ENCODE data around the gene WNT1.

The WNT1 gene

DNA sequence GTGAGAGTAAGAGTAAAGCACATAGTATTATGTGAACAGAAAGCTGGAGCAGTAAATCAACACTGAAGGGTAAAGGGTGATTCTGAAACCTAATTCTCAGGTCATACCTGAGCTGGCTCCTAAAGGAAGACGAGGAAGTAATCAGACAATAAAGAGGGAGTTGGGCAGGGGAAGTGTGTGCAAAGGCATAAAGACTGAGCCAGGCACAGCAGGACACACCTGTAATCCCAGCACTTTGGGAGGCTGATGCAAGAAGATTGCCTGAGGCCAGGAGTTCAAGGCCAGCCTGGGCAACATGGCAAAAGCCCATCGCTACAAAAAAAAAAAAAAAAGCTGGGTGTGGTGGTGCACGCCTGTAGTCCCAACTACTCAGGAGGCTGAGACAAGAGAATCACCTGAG lies 30.4 kb upstream of the WNT1 start:
- Mint-ChIP-seq H3K27ac (ENCODE audit: low read depth) (no peak overlapping the region), H3K4me1 (peaks cover 38% of the 10 kb centered on the region), H3K27me3 (no peaks in the 10 kb centered on the region), H3K4me3 (no peak overlapping the region), H3K9me3 (no peaks in the 10 kb centered on the region), H3K36me3 (ENCODE audit: insufficient read depth) (peaks cover 10% of the 10 kb centered on the region)
- no peak for DNase-seq (ENCODE audit: low spot score in 2 of 2)
- ATAC-seq (replicated peaks; ENCODE audit: extremely low read depth, poor library complexity, severe bottlenecking), result no peak

DNA sequence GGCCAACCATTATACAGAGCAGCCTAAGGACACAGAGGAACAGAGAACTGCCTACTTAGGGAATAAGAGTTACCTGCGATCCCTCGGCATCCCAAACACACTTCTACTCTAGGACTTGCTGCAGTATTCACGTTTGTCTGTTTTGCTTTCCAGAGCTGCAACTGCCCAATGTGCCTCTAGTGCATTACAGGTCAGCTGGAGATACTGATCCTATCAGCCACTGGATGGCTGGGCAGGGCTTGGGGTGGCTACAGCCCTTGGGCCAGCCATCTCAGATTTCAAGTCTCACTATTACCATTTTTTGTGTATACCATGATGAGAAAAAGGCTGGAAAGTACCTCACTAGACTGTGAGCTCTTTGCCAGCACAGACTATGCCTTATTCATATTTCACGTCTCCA lies 25.4 kb upstream of the WNT1 start:
- DNase-seq (ENCODE audit: low spot score in 2 of 2) (no peak), ATAC-seq (replicated peaks; ENCODE audit: extremely low read depth, poor library complexity, severe bottlenecking) (no peak)
- H3K36me3 Mint-ChIP-seq (ENCODE audit: insufficient read depth), result peaks cover 20% of the 10 kb centered on the region
- H3K4me3 Mint-ChIP-seq, result no peak overlapping the region
- H3K9me3 Mint-ChIP-seq, result no peaks in the 10 kb centered on the region
- no peaks in the 10 kb centered on the region for H3K27me3 Mint-ChIP-seq
- no peak overlapping the region for H3K27ac Mint-ChIP-seq (ENCODE audit: low read depth)
- H3K4me1 Mint-ChIP-seq, result peaks cover 67% of the 10 kb centered on the region

DNA sequence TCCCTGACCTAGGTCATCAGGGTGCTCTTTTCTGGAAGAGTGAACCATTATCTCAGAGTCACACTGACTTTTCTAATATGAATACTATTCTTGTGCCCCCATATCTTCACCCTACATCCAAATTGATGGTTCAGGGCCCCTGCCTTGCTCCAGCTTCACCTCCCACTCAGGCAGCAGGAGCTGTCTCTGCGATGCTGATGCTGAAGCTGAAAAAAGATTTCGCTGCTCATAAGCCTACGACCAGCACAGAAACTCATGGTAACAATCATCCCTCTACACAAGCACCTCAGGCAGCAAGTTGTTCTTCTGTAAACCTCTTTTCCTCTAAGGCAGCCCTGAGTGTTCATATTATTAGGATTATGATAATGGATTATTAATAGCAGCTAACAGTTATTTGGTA lies 24.1 kb upstream of the WNT1 start:
- ATAC-seq (replicated peaks; ENCODE audit: extremely low read depth, poor library complexity, severe bottlenecking) (no peak), DNase-seq (ENCODE audit: low spot score in 2 of 2) (no peak)
- Mint-ChIP-seq H3K27ac (ENCODE audit: low read depth) (no peak overlapping the region), H3K27me3 (peaks cover 6% of the 10 kb centered on the region), H3K9me3 (no peaks in the 10 kb centered on the region), H3K4me1 (peaks cover 65% of the 10 kb centered on the region), H3K36me3 (ENCODE audit: insufficient read depth) (peaks cover 19% of the 10 kb centered on the region), H3K4me3 (no peak overlapping the region)

DNA sequence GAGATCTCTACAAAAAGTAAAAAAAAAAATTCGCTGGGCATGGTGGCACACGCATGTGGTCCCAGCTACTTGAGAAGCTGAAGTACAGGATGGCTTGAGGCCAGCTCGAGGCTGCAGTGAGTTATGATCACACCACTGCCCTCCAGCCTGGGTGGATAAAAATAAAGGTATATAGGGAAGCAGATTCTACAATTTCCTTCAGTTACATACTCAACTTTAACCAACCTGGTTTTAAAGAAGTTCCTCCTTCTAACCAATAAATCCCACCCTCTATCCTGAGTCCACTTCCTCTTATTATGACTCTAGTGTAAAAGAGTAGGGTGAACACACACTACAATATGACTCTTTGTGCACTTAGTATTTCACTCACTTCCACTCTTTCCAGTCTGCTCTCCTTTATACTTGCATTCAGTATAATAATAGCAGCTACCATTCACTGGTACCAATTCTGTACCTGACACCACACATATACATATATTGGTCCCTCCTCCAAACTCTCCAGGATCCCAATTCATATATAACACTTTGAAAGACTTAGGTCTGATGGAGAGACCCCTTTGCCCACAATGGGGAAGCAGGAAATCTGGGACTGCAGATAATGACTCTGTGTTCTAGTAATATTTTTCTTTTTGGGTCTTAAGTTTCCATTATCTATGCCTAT lies 23.2 kb upstream of the WNT1 start:
- peaks cover 13% of the 10 kb centered on the region for H3K27me3 Mint-ChIP-seq
- peak overlapping the region; percentile 89 for H3K27ac Mint-ChIP-seq (ENCODE audit: low read depth)
- DNase-seq (ENCODE audit: low spot score in 2 of 2), result no peak
- no peaks in the 10 kb centered on the region for H3K9me3 Mint-ChIP-seq
- H3K4me3 Mint-ChIP-seq, result peak overlapping the region; percentile 89
- ATAC-seq (replicated peaks; ENCODE audit: extremely low read depth, poor library complexity, severe bottlenecking), result no peak
- peaks cover 19% of the 10 kb centered on the region for H3K36me3 Mint-ChIP-seq (ENCODE audit: insufficient read depth)
- peaks cover 65% of the 10 kb centered on the region for H3K4me1 Mint-ChIP-seq

DNA sequence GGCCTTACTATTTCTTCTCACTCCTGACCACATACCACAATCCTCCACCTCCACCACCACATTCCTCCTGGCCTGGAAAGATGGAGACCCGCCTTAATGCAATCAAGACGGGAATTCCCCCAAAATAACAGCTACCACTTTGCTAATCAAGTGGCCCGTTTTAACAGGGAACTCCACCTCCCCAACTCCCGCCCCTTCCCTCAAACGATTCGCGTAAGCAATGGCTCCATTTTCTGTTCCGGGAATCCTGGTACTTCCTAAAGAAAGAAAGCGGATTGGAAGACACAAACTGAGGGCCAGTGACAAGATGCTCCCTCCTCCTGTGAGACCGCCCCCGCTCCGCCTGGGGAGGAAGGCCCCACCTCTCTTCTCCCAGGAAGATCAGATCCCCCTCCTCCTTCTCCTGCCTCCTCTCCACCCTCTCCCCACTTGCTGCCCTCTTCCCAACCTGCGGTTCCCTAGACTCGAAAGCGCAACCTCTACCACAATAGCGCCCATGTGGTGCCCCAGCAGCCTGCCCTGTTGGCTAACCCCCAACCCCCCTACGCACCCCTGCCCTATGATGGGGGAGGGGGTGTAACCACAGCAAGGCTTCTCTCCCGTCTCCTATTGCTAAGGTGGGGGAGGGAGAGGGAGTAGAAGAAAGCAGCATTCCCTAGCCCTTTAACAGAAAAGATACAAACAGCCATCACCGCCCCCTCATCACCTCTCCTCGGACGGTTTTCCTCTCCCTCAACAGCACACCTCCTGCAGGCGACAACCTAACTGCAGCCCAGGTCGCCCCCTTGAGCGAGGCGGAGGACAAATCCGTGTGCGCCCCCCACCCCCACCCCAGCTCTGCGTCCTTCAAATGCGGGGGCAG lies 21.6 kb upstream of the WNT1 start:
- peaks cover 60% of the 10 kb centered on the region for H3K4me1 Mint-ChIP-seq
- DNase-seq (ENCODE audit: low spot score in 2 of 2), result no peak
- H3K9me3 Mint-ChIP-seq, result no peaks in the 10 kb centered on the region
- H3K4me3 Mint-ChIP-seq, result peak overlapping the region; percentile 89
- H3K27me3 Mint-ChIP-seq, result peaks cover 13% of the 10 kb centered on the region
- H3K36me3 Mint-ChIP-seq (ENCODE audit: insufficient read depth), result peaks cover 19% of the 10 kb centered on the region
- ATAC-seq (replicated peaks; ENCODE audit: extremely low read depth, poor library complexity, severe bottlenecking), result peak; percentile 41
- peak overlapping the region; percentile 89 for H3K27ac Mint-ChIP-seq (ENCODE audit: low read depth)

DNA sequence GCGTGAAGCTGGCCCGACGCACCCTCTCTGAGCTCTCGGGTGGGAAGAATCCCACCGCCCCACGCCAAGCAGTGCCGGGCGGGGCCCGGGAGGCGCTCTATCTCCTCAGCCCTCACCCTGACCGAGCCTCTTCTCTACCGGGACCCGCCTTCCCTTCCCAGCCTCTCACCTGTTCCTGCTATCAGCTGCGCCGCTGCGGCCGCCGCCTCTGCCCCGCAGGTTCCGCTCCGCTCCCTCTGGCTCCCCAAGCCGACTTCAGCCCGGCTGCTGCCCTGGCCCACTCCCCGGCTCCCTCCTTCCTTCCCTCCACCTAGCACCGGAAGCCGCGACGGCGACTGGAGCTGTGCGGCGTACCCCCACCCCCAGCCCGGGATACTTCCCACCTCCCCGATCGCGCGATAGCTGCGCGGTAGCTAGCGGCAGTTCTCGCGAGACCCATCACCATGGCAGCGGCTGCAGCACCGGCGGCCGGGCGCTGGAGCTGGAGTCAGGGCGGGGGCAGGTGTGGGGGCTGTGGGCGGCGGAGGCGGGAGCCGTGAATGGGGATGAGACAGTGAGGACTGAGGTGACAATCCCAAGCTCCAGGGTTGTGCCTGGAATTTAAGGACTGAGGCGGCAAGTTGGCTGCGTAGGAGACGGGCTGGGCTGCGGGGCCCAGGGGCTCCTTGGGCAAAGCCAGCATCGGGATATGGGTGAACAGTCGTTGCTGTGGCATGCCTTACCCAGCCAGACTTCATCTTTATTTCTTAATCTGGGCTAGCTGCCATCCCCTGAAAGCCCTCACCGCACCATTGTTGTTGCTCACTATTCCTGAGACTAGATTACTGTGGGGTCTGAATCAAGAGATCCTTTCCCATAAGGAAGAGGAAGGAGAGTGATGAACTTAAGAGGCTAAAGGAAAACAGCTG lies 20.7 kb upstream of the WNT1 start, which contains the start of gene ARF3:
ARF3 (minus strand) TSS at position 347 of the 908 bp plus-strand sequence. CDS start 16,392 bp downstream, outside the sequence.
- peaks cover 13% of the 10 kb centered on the region for H3K27me3 Mint-ChIP-seq
- H3K36me3 Mint-ChIP-seq (ENCODE audit: insufficient read depth), result peaks cover 19% of the 10 kb centered on the region
- H3K4me1 Mint-ChIP-seq, result peaks cover 53% of the 10 kb centered on the region

DNA sequence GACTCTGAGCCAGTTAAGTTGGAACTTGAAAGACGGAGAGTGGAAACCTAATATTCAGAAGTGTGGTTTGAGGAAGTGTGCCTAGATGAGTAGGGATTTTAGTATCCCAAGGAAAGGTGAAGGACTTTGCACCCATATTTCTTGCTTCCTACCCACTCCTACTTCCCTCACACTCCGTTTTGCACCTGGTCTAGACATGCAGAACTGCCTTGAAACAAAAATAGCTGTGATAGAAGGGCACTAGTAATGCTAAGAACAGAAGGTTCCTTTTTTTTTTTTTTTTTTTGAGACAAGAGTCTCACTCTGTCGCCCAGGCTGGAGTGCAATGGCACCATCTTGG lies 20.1 kb upstream of the WNT1 start:
- DNase-seq (ENCODE audit: low spot score in 2 of 2) (no peak), ATAC-seq (replicated peaks; ENCODE audit: extremely low read depth, poor library complexity, severe bottlenecking) (no peak)
- Mint-ChIP-seq H3K27ac (ENCODE audit: low read depth) (no peak overlapping the region), H3K4me3 (peak overlapping the region; percentile 89), H3K4me1 (peaks cover 47% of the 10 kb centered on the region), H3K9me3 (no peaks in the 10 kb centered on the region), H3K27me3 (peaks cover 13% of the 10 kb centered on the region), H3K36me3 (ENCODE audit: insufficient read depth) (peaks cover 16% of the 10 kb centered on the region)

More for the DNA sequence above, 20.7 kb upstream of the WNT1 start, which contains the start of gene ARF3:
- ATAC-seq (replicated peaks; ENCODE audit: extremely low read depth, poor library complexity, severe bottlenecking) (peak; percentile 95), DNase-seq (ENCODE audit: low spot score in 2 of 2) (peak; percentile 80 to 85)
- H3K9me3 Mint-ChIP-seq, result no peaks in the 10 kb centered on the region
- H3K4me3 Mint-ChIP-seq, result peak within 1 kb of the TSS; percentile 89
- peak within 1 kb of the TSS; percentile 89 for H3K27ac Mint-ChIP-seq (ENCODE audit: low read depth)

DNA sequence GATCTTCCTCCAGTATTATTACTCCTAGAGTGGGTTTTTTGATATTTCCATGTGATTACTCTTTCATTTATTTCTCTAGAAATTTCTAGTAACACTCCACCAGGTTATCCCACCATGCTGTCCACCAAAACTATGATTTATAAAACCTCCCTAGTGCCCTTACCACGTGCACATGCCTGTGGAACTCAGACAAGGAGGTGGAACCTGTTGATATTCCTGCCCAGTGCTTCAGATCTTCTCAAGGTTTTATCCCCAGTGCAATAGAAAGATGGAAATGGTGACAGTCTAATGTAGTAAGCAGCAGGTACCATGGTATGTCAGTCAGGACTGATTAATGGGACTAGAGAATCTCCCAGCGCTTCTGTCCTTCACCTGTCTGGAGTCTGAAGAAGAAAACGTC lies 17.3 kb upstream of the WNT1 start:
- DNase-seq (ENCODE audit: low spot score in 2 of 2), result no peak
- H3K9me3 Mint-ChIP-seq, result no peaks in the 10 kb centered on the region
- no peak overlapping the region for H3K27ac Mint-ChIP-seq (ENCODE audit: low read depth)
- H3K36me3 Mint-ChIP-seq (ENCODE audit: insufficient read depth), result peaks cover 15% of the 10 kb centered on the region
- no peak overlapping the region for H3K4me3 Mint-ChIP-seq
- ATAC-seq (replicated peaks; ENCODE audit: extremely low read depth, poor library complexity, severe bottlenecking), result no peak
- H3K4me1 Mint-ChIP-seq, result peaks cover 22% of the 10 kb centered on the region
- H3K27me3 Mint-ChIP-seq, result peaks cover 13% of the 10 kb centered on the region

DNA sequence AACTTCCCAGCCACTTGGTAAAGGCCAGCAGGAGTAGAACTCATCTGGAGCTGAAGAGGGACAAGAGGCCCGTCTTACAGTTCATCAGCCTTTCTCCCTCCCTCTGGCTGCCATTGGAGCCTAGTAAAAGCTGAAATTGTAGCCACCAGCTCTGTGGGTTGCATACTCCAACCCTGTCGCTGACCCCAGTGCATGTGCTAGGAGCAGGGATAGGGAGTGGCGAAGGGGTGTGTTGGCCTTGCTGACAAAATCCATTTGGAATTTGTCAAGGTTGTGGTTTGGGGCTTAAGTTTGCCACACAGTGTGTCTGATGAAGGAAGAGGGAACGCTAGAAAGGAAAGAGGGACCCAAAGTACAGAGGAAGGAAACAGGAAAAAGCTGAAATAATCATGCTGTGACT lies 16.8 kb upstream of the WNT1 start:
- no peak for DNase-seq (ENCODE audit: low spot score in 2 of 2)
- H3K36me3 Mint-ChIP-seq (ENCODE audit: insufficient read depth), result peaks cover 14% of the 10 kb centered on the region
- ATAC-seq (replicated peaks; ENCODE audit: extremely low read depth, poor library complexity, severe bottlenecking), result no peak
- peak overlapping the region; percentile 25 for H3K4me3 Mint-ChIP-seq
- peaks cover 13% of the 10 kb centered on the region for H3K27me3 Mint-ChIP-seq
- no peaks in the 10 kb centered on the region for H3K9me3 Mint-ChIP-seq
- H3K4me1 Mint-ChIP-seq, result peaks cover 18% of the 10 kb centered on the region
- H3K27ac Mint-ChIP-seq (ENCODE audit: low read depth), result no peak overlapping the region

DNA sequence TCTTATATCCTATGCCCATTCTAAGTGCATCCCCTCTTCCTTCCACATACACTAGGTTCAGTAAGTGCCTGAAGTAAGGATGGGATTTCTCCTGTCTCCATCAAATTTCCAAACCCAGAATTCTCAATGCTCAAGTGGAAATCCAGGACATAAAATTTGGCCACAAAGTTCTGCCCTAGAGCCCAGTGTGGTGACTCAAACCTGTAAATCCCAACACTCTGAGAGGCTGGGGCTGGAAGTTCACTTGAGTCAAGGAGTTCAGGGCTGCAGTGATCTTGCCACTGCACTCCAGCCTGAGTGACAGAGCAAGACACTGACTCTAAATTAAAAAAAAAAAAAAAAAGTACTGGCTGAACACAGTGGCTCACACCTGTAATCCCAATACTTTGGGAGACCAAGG lies 16.3 kb upstream of the WNT1 start:
- Mint-ChIP-seq H3K27me3 (peaks cover 13% of the 10 kb centered on the region), H3K4me1 (peaks cover 13% of the 10 kb centered on the region), H3K27ac (ENCODE audit: low read depth) (no peak overlapping the region), H3K4me3 (no peak overlapping the region), H3K9me3 (no peaks in the 10 kb centered on the region), H3K36me3 (ENCODE audit: insufficient read depth) (peaks cover 11% of the 10 kb centered on the region)
- DNase-seq (ENCODE audit: low spot score in 2 of 2) (no peak), ATAC-seq (replicated peaks; ENCODE audit: extremely low read depth, poor library complexity, severe bottlenecking) (no peak)

DNA sequence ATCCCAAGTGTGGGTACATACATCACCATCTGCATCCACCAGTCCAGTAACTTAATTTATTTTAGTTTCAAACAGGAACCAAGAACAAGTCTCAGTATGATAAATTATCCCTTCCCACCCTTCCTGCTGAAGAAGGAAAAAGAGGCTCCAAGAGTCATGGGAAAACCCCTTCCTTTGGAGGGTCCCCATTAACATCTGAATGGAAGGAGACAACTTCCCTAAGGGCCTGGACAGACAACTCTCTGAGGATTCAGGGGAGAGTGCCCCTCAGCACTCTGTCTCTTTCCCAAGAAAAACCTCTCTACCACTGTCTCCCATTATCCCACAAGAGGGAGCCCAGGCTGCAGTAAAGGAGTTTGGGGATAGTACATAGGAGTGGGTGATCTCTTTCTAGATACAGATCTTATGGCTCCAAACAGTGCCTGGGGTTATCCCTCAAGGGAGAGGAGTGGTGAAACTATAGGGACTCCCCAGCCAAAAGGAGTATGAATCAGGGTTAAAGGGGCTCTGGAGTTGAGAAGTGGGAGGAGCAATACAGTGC lies 12.8 kb upstream of the WNT1 start:
- DNase-seq (ENCODE audit: low spot score in 2 of 2), result no peak
- H3K4me1 Mint-ChIP-seq, result peaks cover 7% of the 10 kb centered on the region
- H3K27me3 Mint-ChIP-seq, result peaks cover 1% of the 10 kb centered on the region
- H3K9me3 Mint-ChIP-seq, result no peaks in the 10 kb centered on the region
- no peak overlapping the region for H3K4me3 Mint-ChIP-seq
- H3K27ac Mint-ChIP-seq (ENCODE audit: low read depth), result no peak overlapping the region
- no peaks in the 10 kb centered on the region for H3K36me3 Mint-ChIP-seq (ENCODE audit: insufficient read depth)
- no peak for ATAC-seq (replicated peaks; ENCODE audit: extremely low read depth, poor library complexity, severe bottlenecking)

DNA sequence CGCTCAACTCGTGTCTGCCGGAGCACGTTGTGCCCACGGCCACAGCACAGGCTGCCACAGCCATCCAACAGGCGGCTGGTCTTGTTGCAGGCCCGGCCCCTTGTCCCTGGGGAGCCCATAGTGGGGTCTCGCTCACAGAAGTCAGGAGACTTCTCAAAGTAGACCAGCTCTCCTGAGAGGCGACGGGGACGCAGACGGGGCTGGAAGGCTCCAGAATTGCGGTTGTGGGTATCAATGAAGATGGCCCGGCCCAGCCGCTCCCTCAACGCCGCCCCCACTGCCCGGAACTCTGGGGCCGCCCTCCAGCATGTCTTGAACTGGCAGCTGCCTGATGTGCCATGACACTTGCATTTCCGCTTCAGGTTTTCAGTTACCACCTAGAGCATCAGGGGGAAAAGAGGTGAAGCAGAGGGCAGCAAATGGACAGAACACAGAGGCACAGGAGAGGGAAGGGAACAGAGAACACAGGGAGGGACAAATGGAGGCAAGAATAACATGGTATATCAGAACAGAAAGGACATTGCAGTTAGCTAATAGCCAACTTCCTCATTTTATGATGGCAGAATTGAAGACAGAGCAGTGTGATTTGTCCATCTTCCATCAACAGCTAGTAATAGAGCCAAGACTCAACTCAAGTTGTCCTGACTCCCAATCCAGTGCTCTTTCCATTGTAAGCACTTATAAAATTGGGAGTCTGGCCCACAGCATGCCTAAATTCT lies 11.8 kb upstream of the WNT1 start:
- Mint-ChIP-seq H3K27ac (ENCODE audit: low read depth) (no peak overlapping the region), H3K9me3 (no peaks in the 10 kb centered on the region), H3K4me1 (peaks cover 17% of the 10 kb centered on the region), H3K27me3 (peaks cover 11% of the 10 kb centered on the region), H3K36me3 (ENCODE audit: insufficient read depth) (no peaks in the 10 kb centered on the region), H3K4me3 (no peak overlapping the region)
- DNase-seq (ENCODE audit: low spot score in 2 of 2), result no peak
- no peak for ATAC-seq (replicated peaks; ENCODE audit: extremely low read depth, poor library complexity, severe bottlenecking)

Measured in central memory CD8-positive, alpha-beta T cell (primary cell).